Stimulated activated CD4-positive, alpha-beta T cell treated with anti-CD3 and anti-CD28 coated beads, Interleukin-12 subunit alpha, Interleukin-12 subunit beta, amount 100 ng/mL, for 48 hours (primary cell): ENCODE data around the gene CLDN20.

Experiments used
- DNase-seq, 3 donors: peaks; one replicate each; pipeline ENCODE4 v3.0.0-alpha.2; 2020; ENCODE audit warnings: low read depth in 2 of 3, low spot score in 1 of 3

CLDN20 gene

DNA sequence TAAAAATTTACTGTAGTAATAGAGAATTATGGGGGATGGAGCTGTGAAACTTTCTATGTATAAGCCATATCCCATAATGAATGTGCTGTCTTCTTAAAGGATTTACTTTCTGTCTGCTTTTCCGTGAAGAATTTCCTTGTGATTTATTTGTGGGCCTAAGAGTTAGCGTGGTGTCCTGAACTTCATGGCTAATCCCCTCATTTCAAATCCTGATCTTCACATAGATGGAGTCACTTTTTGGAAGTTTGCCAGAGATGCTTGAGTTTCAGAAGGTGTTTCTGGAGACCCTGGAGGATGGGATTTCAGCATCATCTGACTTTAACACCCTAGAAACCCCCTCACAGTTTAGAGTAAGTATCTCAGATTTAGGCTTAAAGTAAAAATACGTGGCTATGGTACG is 19.4 kb upstream of the CLDN20 start:
- DNase-seq, result no peak

DNA sequence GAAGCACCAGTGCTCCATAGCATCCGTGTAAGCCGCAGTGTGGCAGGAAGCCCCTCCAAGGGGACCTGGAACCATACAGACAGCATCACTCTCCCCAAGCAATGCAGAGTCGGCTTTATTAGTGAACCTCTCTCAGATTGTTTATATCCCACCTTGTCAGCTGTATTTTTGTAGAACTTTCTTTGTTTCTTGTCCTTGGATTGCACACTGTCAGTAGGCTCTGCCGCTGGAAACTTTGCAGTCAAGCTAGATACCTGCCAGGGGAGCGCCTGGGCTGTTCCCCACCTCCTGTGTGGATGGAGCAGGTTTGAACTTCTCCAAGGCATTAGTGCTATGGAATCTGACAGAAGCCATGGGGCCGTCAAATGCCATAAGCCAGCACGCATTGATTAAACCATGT is 18.6 kb upstream of the CLDN20 start:
- no peak for DNase-seq

DNA sequence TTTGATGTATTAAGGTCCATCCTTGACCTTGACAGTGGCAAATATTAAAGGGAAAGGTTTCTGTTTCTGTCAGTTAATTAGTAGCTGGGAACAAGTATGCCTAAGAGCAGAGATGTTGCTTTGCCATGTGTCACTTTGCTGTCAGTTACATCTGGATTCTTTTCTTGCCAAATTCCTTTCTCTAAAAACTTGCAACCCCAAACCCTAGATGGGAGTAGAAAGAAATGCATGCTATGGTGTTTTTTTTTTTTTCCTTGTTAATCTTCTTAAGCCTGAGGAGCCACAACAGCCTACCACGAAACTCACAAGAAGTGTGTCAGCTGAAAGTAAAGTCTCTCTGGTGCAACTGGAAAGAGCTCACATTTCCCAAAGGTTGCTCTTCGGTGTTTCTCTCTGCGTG is 18.0 kb upstream of the CLDN20 start:
- DNase-seq, result no peak

DNA sequence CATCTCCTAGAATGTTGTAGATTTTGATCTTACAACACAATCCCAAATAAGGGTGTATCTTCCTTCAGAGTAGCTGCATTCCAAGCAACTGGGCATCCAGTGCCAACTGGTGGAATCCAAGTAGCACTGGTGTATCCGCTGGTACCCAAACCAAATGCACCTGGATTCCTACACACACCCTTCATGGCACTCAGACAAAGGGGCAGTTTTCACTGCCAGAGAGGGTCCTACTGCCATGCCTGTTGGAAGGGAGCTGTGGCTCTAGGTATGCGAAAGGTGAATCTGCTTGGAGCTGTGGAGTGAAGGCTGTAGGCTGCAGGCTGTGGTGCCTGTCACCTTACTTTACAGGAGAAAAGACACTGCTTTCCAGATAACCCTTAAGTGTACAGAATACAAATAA is 17.0 kb upstream of the CLDN20 start:
- no peak for DNase-seq

DNA sequence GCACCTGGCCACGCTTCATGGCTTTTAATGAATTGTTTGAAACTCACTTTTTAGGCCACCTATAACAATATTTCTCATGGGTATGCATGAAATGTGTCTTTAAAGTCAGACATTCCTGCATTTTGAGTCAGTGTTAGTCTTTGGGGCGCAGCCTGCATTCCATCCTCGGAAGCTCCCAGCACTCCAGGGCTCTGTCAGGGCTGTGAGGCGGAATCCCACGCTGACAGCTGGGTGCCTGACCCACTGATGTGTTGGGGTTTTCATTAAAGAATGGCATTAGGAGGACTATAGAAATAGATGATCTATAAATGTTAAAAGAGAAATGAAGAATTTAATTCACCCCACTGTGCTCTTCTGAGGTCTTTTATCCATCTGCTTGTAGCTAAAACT is 16.2 kb upstream of the CLDN20 start:
- DNase-seq, result no peak

DNA sequence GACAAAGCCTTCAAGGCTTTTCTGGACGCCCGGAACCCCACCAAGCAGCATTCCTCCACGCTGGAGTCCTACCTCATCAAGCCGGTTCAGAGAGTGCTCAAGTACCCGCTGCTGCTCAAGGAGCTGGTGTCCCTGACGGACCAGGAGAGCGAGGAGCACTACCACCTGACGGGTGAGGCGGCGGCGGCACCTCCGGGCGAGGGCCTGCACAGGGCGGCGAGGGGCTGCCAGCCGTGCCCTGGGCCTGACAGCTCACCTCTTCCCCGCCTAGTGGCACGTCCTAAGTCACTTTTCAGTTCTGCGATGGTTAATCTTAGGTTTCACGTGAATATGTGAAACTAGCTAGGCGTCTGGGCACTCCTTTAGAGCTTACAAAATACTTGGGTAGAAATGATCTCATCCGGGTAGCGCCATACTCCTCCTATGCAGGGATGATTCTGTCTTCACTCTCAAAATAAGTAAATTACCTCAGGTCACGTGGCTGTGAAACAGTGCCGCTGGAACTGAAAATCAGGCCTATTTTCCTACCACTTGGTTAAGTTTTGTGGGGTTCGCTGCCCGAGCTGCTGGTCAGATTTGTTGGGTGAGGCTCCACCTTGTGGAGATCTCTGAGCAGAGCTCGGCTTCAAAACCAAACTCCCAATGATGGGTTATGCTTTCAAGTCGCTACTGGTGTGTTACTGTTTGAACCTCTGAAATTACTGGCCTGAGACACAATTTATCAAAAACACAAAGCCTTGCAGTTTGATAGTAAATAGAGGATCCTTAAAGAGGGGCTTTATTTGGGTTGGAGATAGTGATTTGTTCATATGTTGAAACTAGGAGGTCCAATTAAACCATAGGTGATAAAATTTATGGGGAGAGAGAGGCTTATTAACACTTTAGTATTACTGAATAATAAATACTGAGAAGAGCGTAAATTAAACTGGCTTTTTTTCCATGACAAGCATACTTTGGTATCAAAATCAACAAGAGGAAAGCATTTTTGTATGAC is 15.5 kb upstream of the CLDN20 start:
- DNase-seq, result peak in 2 of 3 donors; percentile 6 to 12

DNA sequence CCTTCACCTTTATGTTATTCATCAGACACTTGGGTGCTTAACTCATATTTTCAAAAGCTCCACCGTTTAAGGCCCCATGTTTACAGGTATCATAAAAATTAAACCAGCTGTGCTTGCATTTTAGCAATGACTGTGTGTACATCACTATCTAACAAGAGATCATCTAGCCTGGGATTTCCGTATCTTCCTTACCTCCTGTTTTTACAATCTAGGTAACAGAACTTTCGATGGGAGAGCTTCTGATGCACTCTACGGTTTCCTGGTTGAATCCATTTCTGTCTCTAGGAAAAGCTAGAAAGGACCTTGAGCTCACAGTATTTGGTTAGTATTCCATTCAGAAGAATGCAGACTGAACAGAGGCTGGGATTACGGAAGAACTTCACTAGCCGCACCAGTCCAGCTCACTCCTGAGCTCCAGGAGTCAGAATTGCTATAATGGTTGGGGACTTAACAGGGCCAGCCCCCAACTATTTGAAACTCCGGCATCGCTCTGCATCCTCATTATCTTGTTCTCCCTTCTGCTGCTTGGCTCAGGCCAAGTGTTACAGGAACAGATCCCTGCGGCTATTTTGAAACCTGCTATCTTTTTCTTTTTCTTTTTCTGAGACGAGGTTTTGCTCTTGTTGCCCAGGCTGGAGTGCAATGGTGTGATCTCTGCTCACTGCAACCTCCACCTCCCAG is 13.0 kb upstream of the CLDN20 start:
- DNase-seq, result no peak

DNA sequence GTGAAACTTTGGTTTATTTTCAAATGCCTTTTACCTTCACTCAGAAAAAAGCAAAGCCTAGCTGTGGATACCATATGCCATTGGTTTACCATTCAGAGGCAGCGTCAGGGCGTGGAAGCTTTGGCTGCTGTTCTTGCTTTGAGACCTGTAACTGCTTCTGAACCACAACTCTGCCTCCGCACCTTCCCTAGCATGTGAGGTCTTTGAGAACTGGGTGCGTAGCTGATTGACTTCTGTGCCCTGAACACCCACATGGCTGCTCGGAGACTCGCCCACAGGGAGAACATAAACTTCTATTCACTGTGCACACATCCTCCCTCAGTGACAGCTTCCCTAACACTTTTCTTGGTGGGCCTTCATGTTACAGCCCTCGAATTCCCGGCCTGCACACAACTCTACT is 11.2 kb upstream of the CLDN20 start:
- no peak for DNase-seq

DNA sequence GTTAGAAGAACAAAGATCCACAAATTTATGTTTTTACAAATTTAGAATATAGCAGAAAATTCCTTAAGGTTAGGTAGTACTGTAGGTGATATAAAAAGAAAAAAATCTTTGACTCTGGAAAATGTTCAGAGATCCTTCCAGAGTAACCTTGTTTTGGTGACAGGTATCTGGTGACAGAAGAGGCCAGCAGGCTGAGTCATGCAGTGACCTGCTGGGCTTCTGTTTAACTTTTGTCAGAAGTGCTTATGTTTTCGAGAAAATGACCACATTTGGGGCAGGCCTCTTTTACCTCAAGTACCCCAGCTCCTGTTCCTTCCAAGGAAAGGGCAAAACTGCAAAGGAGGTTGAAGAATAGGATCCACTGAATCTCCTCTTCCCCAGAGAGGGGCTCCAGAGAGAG is 10.5 kb upstream of the CLDN20 start:
- no peak for DNase-seq

DNA sequence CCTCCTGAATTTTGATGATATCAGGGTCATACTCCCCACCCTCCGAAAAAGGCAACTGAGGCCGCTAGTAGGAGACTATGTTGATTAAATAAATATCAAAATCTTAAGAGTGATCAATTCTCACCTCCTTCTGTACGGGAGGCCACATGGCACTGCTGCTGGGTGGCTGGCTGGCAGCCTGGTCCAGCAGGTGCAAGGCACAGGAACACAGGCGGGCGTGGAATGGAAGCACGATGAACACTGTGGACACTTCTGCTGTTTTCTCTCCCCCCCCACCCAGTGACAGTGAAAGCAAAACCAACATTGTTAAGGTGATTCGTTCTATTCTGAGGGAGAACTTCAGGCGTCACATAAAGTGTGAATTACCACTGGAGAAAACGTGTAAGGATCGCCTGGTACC is 9.7 kb upstream of the CLDN20 start:
- no peak for DNase-seq

DNA sequence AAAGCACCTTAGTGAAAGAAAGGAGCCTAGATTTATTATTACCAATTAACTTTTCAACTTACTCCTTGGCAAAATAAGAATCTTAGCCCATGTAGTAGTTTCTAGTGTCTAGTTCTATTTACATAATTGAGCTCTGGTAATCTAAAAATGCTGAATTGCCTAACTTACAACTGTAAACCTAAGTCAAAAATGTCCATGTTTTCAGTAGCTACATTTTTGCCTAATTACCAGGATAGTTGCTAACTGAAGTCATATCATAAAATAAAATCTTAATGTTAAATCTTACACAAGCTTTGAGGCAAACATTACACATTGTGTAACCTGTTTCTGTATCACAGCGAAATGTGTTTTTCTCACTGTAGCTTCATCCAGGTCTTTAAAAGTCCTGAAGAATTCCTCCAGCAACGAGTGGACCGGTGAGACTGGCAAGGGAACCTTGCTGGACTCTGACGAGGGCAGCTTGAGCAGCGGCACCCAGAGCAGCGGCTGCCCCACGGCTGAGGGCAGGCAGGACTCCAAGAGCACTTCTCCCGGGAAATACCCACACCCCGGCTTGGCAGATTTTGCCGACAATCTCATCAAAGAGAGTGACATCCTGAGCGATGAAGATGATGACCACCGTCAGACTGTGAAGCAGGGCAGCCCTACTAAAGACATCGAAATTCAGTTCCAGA is 7.6 kb upstream of the CLDN20 start:
- DNase-seq, result no peak

DNA sequence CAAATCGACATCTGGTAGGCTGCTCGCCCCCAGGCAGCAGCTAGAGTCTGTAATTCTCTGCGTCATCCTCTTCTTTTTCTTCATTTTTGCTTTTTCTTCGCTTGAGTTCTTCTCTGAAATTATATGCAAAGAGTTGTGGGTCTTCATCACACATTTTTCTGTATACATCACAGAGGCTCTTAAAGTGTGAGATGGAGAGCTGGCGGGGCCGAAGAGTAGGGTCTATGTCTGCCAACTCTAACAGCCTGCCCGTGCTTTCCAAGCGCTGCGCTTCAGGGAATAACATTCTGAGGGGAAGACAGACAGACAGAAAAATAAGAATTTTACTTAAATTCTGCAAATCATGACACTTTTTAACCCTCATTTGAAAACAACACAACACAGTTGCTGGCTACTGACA is 6.0 kb upstream of the CLDN20 start:
- DNase-seq, result no peak

DNA sequence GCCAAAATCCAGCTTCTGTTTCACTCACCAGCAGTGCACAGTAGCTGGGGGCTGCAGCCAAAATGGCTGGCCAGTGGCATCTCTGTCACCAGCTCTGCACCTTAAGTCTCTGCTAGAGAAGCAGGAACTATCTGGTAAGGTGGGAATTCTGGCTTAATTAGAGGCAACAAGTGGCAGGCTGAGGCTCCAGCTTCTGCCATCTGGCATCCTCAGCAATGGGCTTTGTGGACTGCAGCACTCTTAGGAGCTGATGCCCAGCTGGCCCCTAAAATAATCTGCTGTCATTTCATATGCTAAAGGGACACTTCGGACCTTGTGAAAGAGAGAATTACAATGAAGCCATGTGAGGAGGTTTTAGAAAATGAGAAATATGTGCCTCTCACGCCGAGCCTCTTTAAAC is 4.6 kb upstream of the CLDN20 start:
- DNase-seq, result no peak

DNA sequence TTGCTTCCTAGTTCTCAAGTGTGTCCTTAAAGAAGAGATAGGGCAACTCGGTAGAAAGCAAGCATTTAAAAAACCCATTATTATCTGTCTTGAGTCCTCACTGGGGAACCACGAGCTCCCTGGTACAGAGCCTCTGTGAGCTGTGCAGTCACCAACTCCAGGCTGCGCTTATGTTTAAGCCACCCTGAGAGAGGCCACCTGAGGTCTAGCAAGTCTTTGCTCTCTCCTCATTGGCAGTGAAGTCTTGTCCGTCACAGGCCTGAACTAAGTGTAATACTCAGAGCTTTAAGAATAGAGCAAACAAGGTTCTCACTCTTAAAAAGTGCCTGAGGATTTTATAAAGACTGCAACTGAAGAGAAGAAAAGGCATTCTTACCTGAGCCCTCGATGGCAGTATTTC is 3.9 kb upstream of the CLDN20 start:
- no peak for DNase-seq

DNA sequence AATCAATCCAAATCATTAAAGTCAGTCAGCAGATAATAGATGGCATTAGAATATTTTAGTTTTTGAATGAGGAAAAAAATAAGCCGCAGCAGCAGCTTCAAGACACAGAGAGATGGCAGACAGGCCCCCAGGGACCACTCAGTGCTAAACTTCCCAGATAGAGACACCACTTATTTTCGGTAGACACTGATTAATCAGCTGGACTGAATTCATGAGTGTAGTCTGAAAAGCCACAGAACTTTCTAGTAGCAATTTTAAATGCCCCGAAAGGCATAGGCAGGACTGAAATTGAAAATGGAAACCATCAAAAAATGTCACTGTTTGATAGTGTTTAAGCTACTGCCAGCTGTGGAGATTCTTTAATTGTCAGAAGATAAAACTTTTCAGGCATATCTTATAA is 3.1 kb upstream of the CLDN20 start:
- DNase-seq, result no peak

DNA sequence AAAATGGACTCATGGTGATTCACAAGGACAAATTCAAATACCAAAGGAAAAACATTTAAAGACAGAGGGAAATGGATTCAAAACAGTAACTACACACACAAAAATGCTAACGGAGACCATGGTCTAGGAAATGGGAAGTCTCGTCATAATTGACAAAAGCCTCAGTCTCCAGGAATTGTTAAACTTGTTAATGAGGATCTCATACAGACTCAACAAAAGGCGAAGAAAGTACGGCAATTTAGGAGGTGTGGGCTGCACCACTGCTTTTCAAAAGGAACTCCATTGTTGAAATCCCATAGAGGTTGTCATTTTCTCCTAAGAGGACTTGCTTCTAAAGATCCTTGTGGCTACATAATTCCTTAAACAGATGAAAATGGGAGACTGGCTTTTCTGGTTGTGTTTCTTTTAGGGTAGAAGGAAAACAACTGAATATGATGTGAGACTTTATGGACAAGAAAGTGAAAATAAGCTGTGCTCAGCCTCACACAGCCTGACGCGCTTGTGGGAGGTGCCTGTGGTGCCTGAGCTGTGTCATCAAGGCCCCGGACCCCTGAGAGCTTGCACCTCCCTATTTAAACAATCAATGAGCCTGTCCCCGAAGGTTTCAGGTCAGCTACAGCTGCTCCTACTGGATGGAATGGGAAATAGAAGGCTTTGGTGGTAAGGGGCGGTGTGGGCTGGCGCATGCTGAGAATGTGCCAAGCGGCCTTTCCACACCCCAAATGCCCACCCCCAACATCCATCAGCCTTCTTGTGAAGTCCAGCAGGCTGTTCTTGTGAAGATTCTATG is 2.5 kb upstream of the CLDN20 start:
- no peak for DNase-seq

DNA sequence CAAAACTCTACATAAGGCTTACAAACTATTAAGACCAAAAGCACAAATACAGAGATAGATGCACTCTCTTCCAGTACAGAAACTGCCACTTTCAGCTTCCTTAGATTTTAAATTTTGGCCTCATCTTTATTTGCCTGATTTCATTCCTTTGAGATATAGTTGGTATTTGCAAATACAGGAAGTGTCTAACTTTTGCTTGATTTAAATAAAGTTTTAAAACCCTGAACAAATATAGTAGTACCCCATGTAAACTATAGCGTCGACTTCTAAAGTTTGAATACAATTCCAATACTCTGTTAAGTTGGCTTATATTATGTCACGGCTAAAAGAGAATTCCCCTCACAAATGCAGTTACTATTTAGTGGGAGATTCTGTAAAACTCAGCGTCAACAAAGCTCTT is 1.2 kb upstream of the CLDN20 start:
- DNase-seq, result no peak

DNA sequence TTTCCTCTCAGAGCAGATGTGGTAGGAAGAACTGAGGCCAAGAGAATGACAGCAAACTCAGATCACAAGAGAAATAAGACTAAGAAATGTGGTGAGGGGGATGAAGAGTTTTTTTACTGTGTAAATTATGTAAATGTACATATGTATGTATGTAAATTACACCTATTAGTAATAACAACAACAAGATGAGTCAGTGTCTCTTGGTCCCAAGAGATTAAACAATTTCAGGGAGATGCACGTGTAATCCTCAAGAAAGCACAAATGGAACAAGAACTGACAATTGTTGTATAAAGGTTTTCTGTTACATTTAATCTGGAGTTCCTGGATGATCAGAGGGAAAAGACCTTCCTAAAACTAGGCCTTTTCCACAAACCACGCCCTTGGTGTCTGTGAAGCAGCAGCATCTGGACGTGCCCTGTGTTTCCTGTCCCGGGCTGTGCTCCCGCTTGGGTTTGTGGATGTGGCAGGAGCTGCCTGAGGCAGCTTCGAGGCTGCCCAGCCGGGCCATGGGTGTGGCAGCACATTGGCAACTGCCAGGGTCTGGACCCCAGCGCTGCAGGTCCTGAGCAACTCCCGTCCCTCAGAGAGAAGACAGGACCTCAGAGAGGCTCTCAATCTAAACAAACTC is 994 bp downstream of the CLDN20 start:
- no peak for DNase-seq

DNA sequence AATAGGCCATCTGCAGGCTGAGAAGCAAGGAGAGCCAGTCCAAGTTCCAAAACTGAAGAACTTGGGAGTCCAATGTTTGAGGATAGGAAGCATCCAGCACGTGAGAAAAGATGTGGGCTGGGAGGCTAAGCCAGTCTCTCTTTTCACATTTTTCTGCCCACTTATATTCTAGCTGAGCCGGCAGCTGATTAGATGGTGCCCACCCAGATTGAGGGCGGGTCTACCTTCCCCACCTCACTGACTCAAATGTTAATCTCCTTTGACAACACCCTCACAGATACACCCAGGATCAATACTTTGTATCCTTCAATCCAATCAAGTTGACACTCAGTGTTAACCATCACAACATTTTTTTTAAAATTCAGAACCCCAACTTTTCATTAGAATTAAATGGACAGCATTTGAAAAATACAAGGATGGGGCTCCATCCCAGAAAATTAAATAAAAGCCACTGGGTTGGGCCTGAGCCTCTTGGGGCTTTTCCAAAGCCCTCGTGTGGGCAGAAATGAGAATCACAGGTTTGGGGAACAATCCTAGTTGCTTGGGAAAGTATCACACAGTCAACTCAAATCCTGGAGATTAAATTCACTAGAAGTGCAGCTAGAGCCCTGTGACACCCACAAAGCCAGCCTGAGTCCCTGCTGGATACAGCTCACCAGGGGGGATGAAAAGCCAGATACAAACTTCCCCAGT is 2.2 kb downstream of the CLDN20 start:
- no peak for DNase-seq

DNA sequence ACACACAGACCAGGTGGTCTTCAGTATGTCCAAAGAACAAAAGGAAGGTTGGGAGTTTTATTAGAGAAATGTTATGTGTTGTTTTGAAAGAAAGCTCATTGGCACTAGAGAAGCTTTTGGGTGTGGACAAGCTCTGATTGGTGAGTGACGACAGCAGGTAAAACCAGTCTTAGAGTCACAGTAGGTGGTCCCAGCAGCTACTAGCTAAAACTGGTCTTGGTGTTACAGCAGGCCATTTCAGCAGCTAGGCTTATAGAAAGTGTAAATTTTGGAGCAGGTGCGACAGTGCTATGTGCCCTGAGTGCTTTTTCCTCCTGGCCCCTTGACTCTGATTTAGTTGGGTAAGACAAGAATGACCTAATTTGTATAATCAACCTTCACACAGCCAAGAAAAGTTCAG is 3.6 kb downstream of the CLDN20 start:
- no peak for DNase-seq
